Ovary (tissue), 9 donors: Measurements from ENCODE around the gene BABAM2. TPM values are rescaled to one million over a fixed set of nuclear protein-coding genes. Genes with fewer than 3 reads are reported as not detected.

Experiments
- DNase-seq, 5 donors: peaks; one replicate each; pipeline ENCODE4 v3.0.0-alpha.2; 2019 to 2020
- H3K27ac ChIP-seq, 2 donors: fragments of 200-600 bp; one replicate each; pipeline versions ENCODE4 v1.5.1 to v1.8.0; 2019 to 2022
- H3K27me3 ChIP-seq: fragments of 200-600 bp; one replicate; pipeline ENCODE4 v1.8.0; 2022
- H3K36me3 ChIP-seq: fragments of 200-600 bp; sonication (generic); one replicate; pipeline ENCODE4 v1.5.1; 2019
- H3K4me1 ChIP-seq: one replicate; pipeline ENCODE4 v1.8.1; 2013; ENCODE audit warnings: mild to moderate bottlenecking, moderate library complexity; ENCODE audit not compliant: insufficient read depth
- H3K4me3 ChIP-seq: fragments of 200-600 bp; sonication (generic); one replicate; pipeline ENCODE4 v1.5.1; 2017
- H3K9me3 ChIP-seq, 2 donors: fragments of 200-600 bp in 1 of 2; sonication (generic) in 1 of 2; one replicate each; pipeline versions ENCODE4 v1.5.1 to v1.8.1; 2013 to 2019; ENCODE audit warnings: mild to moderate bottlenecking in 1 of 2, moderate library complexity in 1 of 2
- EP300 ChIP-seq: sonication (generic); formaldehyde crosslinking; IDR thresholded peaks from one replicate; pipeline ENCODE4 v1.6.1; 2017; ENCODE audit warnings: antibody characterized with exemption
- POLR2A ChIP-seq: fragments of 450-650 bp; IDR thresholded peaks from one replicate; pipeline ENCODE4 v1.6.1; 2017; ENCODE audit warnings: antibody characterized with exemption, mild to moderate bottlenecking, moderate library complexity
- WGBS, 3 donors: extraction: QIAGEN DNeasy Blood & Tissue Kit in 1 of 3; methylation state at CpG; one replicate each; pipeline versions ENCODE4 v1.1.5 to v1.1.7; 2013 to 2017; 5-methylcytosine and 5-hydroxymethylcytosine counted together
- intact Hi-C, 4 donors: fragments of 100-400 bp; cut with DNase I; formaldehyde crosslinking; loops; one replicate each; pipeline versions ENCODE4 v1.11.0 to v1.15.1; 2022 to 2023
- polyA plus RNA-seq, 2 donors: library from polyadenylated mRNA; stranded (reverse); fragments of 200-250 nt in 1 of 2; fragments of 350-450 nt in 1 of 2; fragmentation: Illumina TruSeq in 1 of 2; extraction: RNeasy Lipid Tissue Mini Kit (QIAGEN cat#74804) in 1 of 2; gene quantifications; one replicate each; pipeline ENCODE4 v1.2.3, GENCODE V29; 2013 to 2014
- total RNA-seq, 7 donors: library from RNA; depleted of rRNA in 2 of 7; stranded (reverse); fragments of >200 nt in 2 of 7; fragmentation: NEBNext Ultra II Directional in 3 of 7; extraction: Animal tissue kit (Norgen Biotek cat#: 25700) in 3 of 7; gene quantifications; one replicate each; pipeline versions ENCODE4 v1.1.0 to v1.2.4, GENCODE V29; 2016 to 2023
- TF ChIP-seq, protein P1 (sequence below), 3 donors: fragments of 450-650 bp in 2 of 3; fragments of 200-600 bp in 1 of 3; IDR thresholded peaks; one replicate each; pipeline versions ENCODE4 v1.5.1 to v1.8.0; 2016 to 2022; ENCODE audit warnings: antibody characterized with exemption in 3 of 3, mild to moderate bottlenecking in 1 of 3
- donor health status: DM: no; HTN: no; CAD: no; lungs with moderate emphysema.
- donor health status: DM: no; HTN: no; CAD: no.
- donor health status: Bipolar disorder and iron deficiency.
- donor health status: DM: yes; HTN: yes; CAD: no.
- donor health status: DM: no; HTN: no; CAD: no.
- donor health status: DM: yes; HTN: yes; CAD: no.

BABAM2 gene
- total and polyA plus RNA-seq, 9 donors = 22.0 to 96.7 (median 46.8) TPM

DNA sequence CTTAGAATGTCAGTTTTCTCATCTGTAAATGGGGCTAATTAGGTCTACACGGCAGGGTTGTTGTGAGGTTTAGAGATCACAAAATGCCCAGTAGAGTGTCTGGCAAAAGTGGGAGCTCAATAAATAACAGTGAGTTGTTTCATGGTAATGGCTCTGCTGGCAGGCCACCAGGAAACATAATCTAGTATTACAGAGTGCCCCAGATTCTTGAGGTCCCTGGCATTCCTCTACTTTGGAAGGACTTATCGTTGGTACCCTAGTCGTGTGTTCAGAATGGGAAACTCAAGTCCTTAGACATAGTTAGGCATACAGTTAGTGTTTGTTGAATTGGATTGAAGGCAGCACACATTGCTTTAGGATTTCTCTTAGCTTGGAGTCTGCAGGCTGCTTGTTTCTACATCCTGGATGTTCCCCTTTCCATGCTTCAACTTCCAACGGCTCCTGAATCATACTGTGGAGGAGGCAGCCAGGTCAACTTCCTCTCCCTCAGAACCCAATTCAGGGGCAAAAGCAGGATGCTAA, 340.6 kb downstream of the BABAM2 start:
- Histone ChIP-seq H3K4me3 (no peak overlapping the region), H3K4me1 (peaks cover 15% of the 10 kb centered on the region), H3K9me3 (no peaks in the 10 kb centered on the region), H3K36me3 (no peaks in the 10 kb centered on the region), H3K27me3 (no peaks in the 10 kb centered on the region), H3K27ac (no peak overlapping the region)
- TF ChIP-seq EP300 = no peak
- TF ChIP-seq POLR2A = no peak
- TF ChIP-seq, protein P1, sequence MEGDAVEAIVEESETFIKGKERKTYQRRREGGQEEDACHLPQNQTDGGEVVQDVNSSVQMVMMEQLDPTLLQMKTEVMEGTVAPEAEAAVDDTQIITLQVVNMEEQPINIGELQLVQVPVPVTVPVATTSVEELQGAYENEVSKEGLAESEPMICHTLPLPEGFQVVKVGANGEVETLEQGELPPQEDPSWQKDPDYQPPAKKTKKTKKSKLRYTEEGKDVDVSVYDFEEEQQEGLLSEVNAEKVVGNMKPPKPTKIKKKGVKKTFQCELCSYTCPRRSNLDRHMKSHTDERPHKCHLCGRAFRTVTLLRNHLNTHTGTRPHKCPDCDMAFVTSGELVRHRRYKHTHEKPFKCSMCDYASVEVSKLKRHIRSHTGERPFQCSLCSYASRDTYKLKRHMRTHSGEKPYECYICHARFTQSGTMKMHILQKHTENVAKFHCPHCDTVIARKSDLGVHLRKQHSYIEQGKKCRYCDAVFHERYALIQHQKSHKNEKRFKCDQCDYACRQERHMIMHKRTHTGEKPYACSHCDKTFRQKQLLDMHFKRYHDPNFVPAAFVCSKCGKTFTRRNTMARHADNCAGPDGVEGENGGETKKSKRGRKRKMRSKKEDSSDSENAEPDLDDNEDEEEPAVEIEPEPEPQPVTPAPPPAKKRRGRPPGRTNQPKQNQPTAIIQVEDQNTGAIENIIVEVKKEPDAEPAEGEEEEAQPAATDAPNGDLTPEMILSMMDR (IDR thresholded peaks at IDR 0.05) = no peak
- WGBS, 3 donors = 48 to 65% (median 62%) methylated on average over 4 of the region's 4 CpGs
- intact Hi-C loops = no loop called here
- DNase-seq = no peak

DNA sequence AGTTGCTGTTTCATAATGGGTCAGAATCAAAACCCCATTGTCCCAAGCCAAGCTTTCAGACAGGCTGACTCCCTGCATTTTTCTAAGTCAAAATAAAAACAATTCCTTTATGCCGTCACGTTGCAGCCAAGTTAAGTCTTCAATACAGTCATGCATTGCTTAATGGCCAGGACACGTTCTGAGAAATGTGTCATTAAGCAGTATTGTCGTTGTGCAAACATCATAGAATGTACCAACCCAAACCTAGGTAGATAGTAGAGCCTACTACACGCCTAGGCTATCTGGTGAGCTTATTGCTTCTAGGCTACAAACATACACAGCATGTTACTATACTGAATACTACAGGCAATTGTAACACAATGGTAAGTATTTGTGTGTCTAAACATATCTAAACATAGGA, 341.8 kb downstream of the BABAM2 start:
- peak in 1 of 5 donors; percentile 27 for DNase-seq
- H3K4me3 ChIP-seq = no peak overlapping the region
- H3K4me1 ChIP-seq = peaks cover 11% of the 10 kb centered on the region
- intact Hi-C loops = no loop called here
- H3K9me3 ChIP-seq = no peaks in the 10 kb centered on the region
- no peak for TF ChIP-seq EP300
- no peaks in the 10 kb centered on the region for H3K36me3 ChIP-seq
- no peaks in the 10 kb centered on the region for H3K27me3 ChIP-seq
- 12 to 26% (median 14%) methylated on average over 5 of the region's 5 CpGs for WGBS, 3 donors
- peak overlapping the region in 1 of 2 donors; percentile 22 for H3K27ac ChIP-seq

DNA sequence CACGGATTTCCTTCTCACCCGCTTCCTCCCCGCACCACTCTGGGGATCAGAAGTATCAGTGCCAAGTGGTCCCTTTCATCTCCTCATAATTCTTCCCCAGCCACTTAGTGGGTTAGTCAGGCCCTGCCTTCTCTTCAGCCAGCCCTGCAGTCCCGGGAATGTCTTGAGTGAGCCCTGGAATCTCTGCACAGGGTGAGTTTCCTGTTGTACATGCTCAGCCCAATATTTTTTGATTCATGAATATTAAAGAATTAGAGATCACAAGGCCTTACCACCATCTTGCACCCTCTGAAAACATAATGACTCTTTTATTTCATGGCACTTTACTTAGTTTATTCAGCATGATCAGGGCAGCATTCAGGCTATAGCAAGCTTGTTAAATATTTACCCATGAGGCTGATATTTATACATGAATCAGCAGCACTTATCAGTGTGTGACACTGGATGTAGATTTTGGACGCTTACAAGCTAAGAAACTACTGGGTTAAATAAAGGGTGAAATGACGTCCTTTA, 342.7 kb downstream of the BABAM2 start:
- peak in 1 of 5 donors; percentile 37 for DNase-seq
- TF ChIP-seq, protein P1 (IDR thresholded peaks at IDR 0.05) = no peak
- no peak for TF ChIP-seq EP300
- Histone ChIP-seq H3K4me1 (peaks cover 13% of the 10 kb centered on the region), H3K27ac (peak overlapping the region in 1 of 2 donors; percentile 22), H3K4me3 (no peak overlapping the region), H3K27me3 (no peaks in the 10 kb centered on the region), H3K9me3 (no peaks in the 10 kb centered on the region), H3K36me3 (no peaks in the 10 kb centered on the region)
- intact Hi-C loops = no loop called here
- WGBS, 3 donors = 41 to 44% (median 42%) methylated on average over 6 of the region's 6 CpGs

DNA sequence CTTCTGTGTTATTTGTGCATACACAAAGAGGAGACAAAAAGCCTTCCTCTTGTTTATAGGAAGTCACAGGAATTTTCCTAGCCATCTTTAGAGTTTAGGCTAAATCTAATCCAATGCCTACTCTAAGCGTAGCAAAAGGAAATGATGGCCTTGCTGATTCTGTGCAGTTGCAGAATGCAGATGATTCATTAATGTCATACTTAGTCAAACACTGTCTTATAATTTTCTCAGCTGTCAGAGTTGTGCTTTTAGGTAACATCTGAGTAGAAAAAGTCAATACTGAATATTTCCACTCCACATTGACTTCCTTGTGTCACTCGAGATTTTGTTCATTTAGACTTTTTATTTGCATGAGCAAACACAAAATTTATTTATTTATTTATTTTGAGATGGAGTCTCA, 344.3 kb downstream of the BABAM2 start:
- no peak overlapping the region for H3K27ac ChIP-seq
- H3K27me3 ChIP-seq = no peaks in the 10 kb centered on the region
- intact Hi-C loops = no loop called here
- H3K9me3 ChIP-seq = no peaks in the 10 kb centered on the region
- no peak overlapping the region for H3K4me3 ChIP-seq
- TF ChIP-seq, protein P1 (IDR thresholded peaks at IDR 0.05) = no peak
- TF ChIP-seq EP300 (no peak), POLR2A (no peak)
- H3K36me3 ChIP-seq = no peaks in the 10 kb centered on the region
- 96 to 98% (median 96%) methylated on average over 2 of the region's 2 CpGs for WGBS, 3 donors
- no peak for DNase-seq
- H3K4me1 ChIP-seq = peaks cover 16% of the 10 kb centered on the region

DNA sequence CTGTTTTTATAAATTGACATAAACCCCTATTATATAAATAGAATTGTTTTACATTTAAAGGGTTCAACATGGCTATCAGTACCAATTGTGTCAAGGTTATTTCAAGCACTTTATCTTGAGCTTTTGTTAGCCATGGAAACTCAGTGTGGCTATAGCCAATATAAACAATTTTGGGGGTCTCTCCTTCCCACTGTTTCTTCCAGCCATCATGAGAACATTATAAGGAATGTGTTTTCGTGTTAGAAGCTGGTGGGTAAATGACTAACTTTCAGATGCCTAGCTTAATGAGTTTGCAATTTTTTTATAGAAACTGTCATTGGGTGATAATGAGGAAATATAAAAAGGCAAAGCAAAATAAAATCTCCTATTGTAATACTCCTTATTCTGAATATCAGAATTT, 348.7 kb downstream of the BABAM2 start:
- Histone ChIP-seq H3K36me3 (no peaks in the 10 kb centered on the region), H3K4me1 (peaks cover 5% of the 10 kb centered on the region), H3K27me3 (no peaks in the 10 kb centered on the region), H3K9me3 (no peaks in the 10 kb centered on the region), H3K4me3 (no peak overlapping the region), H3K27ac (peak overlapping the region in 1 of 2 donors; percentile 31)
- TF ChIP-seq POLR2A (no peak), EP300 (no peak)
- TF ChIP-seq, protein P1 (IDR thresholded peaks at IDR 0.05) = no peak
- WGBS, 3 donors = 13 to 30% (median 22%) methylated on average over 1 of the region's 1 CpG
- DNase-seq = no peak
- intact Hi-C loops = no loop called here
